ENCODE data around the gene DCAF4L1.

DNA sequence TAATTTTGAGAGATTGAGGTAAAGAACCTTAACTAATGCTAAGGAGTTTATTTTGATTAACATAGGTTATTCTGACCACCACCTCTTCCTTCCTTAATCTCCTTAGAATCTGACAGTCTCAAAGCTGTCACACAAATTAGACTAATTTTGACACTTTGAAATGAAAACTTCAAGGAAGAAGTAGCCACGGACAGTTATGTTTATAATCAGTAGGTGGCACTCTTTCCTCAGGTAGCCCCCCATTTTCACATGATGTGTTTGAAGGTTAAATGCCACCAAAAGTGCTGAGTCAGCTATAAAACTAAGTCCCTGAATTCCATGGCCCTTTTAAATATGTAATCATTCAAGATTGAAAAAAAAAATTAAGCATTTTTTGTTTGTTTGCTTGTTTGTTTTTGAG, 23.9 kb upstream of the DCAF4L1 start:
- TF ChIP-seq, protein P1, sequence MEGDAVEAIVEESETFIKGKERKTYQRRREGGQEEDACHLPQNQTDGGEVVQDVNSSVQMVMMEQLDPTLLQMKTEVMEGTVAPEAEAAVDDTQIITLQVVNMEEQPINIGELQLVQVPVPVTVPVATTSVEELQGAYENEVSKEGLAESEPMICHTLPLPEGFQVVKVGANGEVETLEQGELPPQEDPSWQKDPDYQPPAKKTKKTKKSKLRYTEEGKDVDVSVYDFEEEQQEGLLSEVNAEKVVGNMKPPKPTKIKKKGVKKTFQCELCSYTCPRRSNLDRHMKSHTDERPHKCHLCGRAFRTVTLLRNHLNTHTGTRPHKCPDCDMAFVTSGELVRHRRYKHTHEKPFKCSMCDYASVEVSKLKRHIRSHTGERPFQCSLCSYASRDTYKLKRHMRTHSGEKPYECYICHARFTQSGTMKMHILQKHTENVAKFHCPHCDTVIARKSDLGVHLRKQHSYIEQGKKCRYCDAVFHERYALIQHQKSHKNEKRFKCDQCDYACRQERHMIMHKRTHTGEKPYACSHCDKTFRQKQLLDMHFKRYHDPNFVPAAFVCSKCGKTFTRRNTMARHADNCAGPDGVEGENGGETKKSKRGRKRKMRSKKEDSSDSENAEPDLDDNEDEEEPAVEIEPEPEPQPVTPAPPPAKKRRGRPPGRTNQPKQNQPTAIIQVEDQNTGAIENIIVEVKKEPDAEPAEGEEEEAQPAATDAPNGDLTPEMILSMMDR (IDR thresholded peaks at IDR 0.05; ENCODE audit: poor library complexity, severe bottlenecking), result peak; percentile 62
- TF ChIP-seq POLR2AphosphoS5 (IDR thresholded peaks at IDR 0.05) (no peak), EP300 (conservative IDR thresholded peaks at IDR 0.05; ENCODE audit: poor library complexity, severe bottlenecking) (no peak), MXI1 (conservative IDR thresholded peaks at IDR 0.05; ENCODE audit: poor library complexity, severe bottlenecking) (no peak)

All from neural cell (in vitro differentiated cells).